IMR-90 (cell line): ENCODE data around the gene BRDT. TPM values are rescaled to one million over a fixed set of nuclear protein-coding genes. Genes with fewer than 3 reads are reported as not detected.

Source experiments
- ATAC-seq: fragments of 200-7000 bp; cut with Tn5 transposase; 2 replicates; pipeline ENCODE4 v1.9.1; 2020; ENCODE audit warnings: low read depth, mild to moderate bottlenecking, moderate library complexity
- BruUV-seq: library from RNA; stranded (reverse); fragments of 400-500 nt; replicated peaks from 2 replicates; lab custom pipeline; 2021; lab: Mats Ljungman, UMichigan
- CTCF ChIA-PET: fragments of 300-600 bp; formaldehyde crosslinking; extraction: SDS; loops from one replicate; lab custom pipeline; 2021; ENCODE audit warnings: antibody characterized with exemption; lab: Yijun Ruan, JAX
- POLR2A ChIA-PET: fragments of 300-600 bp; sonication (Branson Sonifier 250); formaldehyde crosslinking; loops from one replicate; lab custom pipeline; 2022; ENCODE audit warnings: antibody characterized with exemption; ENCODE audit not compliant: unreplicated experiment; lab: Charles Lee
- DNase-seq: peaks from one replicate; pipeline ENCODE4 v3.0.0; 2013
- H2AFZ ChIP-seq: replicated peaks from 2 replicates; pipeline ENCODE3; 2013; ENCODE audit warnings: low read length, mild to moderate bottlenecking; ENCODE audit not compliant: poor library complexity
- H2AK5ac ChIP-seq: 2 replicates; pipeline ENCODE4 v1.6.1; 2013; ENCODE audit warnings: low read depth, low read length, inconsistent platforms
- H2AK9ac ChIP-seq: replicated peaks from 2 replicates; pipeline ENCODE3; 2013; ENCODE audit warnings: mild to moderate bottlenecking, low read depth, low read length, moderate library complexity; ENCODE audit not compliant: poor library complexity
- H2BK120ac ChIP-seq: 2 replicates; pipeline ENCODE4 v1.6.1; 2013; ENCODE audit warnings: low read depth, low read length, inconsistent platforms
- H2BK15ac ChIP-seq: 3 replicates; pipeline ENCODE4 v1.6.1; 2013; ENCODE audit warnings: low read depth, low read length, inconsistent platforms
- H2BK20ac ChIP-seq: 2 replicates; pipeline ENCODE4 v1.6.1; 2013; ENCODE audit warnings: low read depth, mild to moderate bottlenecking, inconsistent platforms, low read length, moderate library complexity
- H2BK5ac ChIP-seq: 2 replicates; pipeline ENCODE4 v1.6.1; 2013; ENCODE audit warnings: mild to moderate bottlenecking, low read depth, low read length, inconsistent platforms; ENCODE audit not compliant: poor library complexity, severe bottlenecking
- H3K14ac ChIP-seq: replicated peaks from 2 replicates; pipeline ENCODE4 v1.6.1; 2013; ENCODE audit warnings: low read depth, low read length, inconsistent platforms
- H3K18ac ChIP-seq: 2 replicates; pipeline ENCODE4 v1.6.1; 2013; ENCODE audit warnings: low read depth, low read length, control low read depth
- H3K23ac ChIP-seq: 2 replicates; pipeline ENCODE4 v1.6.1; 2013; ENCODE audit warnings: low read depth, low read length, inconsistent platforms
- H3K27ac ChIP-seq: 2 replicates; pipeline ENCODE4 v1.5.1; 2013; ENCODE audit warnings: mild to moderate bottlenecking, control low read depth, low read length; ENCODE audit not compliant: insufficient read depth
- H3K27me3 ChIP-seq: 2 replicates; pipeline ENCODE4 v1.6.1; 2013; ENCODE audit warnings: low read length; ENCODE audit not compliant: control insufficient read depth, insufficient read depth
- H3K36me3 ChIP-seq: 2 replicates; pipeline ENCODE4 v1.6.1; 2013; ENCODE audit warnings: low read length, mixed read lengths; ENCODE audit not compliant: control insufficient read depth, insufficient read depth
- H3K4ac ChIP-seq: 2 replicates; pipeline ENCODE4 v1.6.1; 2013; ENCODE audit warnings: low read depth, low read length, inconsistent platforms
- H3K4me1 ChIP-seq: 2 replicates; pipeline ENCODE4 v1.6.1; 2013; ENCODE audit warnings: low read length, mixed read lengths; ENCODE audit not compliant: control insufficient read depth, insufficient read depth
- H3K4me2 ChIP-seq: 2 replicates; pipeline ENCODE4 v1.6.1; 2013; ENCODE audit warnings: low read depth, mild to moderate bottlenecking, control low read depth, low read length, moderate library complexity
- H3K4me3 ChIP-seq: 2 replicates; pipeline ENCODE4 v1.5.1; 2013; ENCODE audit warnings: low read depth, mild to moderate bottlenecking, control low read depth, low read length, moderate library complexity; ENCODE audit not compliant: insufficient read depth
- H3K56ac ChIP-seq: 2 replicates; pipeline ENCODE4 v1.6.1; 2013; ENCODE audit warnings: low read length, inconsistent platforms; ENCODE audit not compliant: insufficient read depth; ENCODE audit errors: extremely low read depth
- H3K79me1 ChIP-seq, 2 experiments: 2 replicates each; pipeline ENCODE4 v1.6.1; 2013; ENCODE audit warnings: low read length in 2 of 2, inconsistent platforms in 1 of 2, low read depth in 1 of 2
- H3K9ac ChIP-seq: 2 replicates; pipeline ENCODE4 v1.6.1; 2013; ENCODE audit warnings: low read depth, low read length, control low read depth
- H3K9me1 ChIP-seq: 2 replicates; pipeline ENCODE4 v1.6.1; 2013; ENCODE audit warnings: low read length, inconsistent platforms; ENCODE audit not compliant: insufficient read depth
- H3K9me3 ChIP-seq: 2 replicates; pipeline ENCODE4 v1.6.1; 2013; ENCODE audit warnings: low read length; ENCODE audit not compliant: control insufficient read depth, insufficient read depth
- H4K20me1 ChIP-seq: 2 replicates; pipeline ENCODE4 v1.6.1; 2013; ENCODE audit warnings: low read length, inconsistent platforms; ENCODE audit not compliant: insufficient read depth
- H4K5ac ChIP-seq: 2 replicates; pipeline ENCODE4 v1.6.1; 2013; ENCODE audit warnings: mild to moderate bottlenecking, low read depth, low read length, control low read depth
- H4K8ac ChIP-seq, 2 experiments: 2 replicates each; pipeline ENCODE4 v1.6.1; 2013; ENCODE audit warnings: low read depth in 2 of 2, low read length in 2 of 2, control low read depth in 1 of 2, inconsistent platforms in 1 of 2
- H4K91ac ChIP-seq: 2 replicates; pipeline ENCODE4 v1.6.1; 2013; ENCODE audit warnings: low read depth, low read length, inconsistent platforms; ENCODE audit not compliant: insufficient read depth
- MXI1 ChIP-seq: IDR thresholded peaks from 2 replicates; pipeline ENCODE4 v1.6.1; 2012; ENCODE audit warnings: low read depth, mild to moderate bottlenecking, low read length, moderate library complexity, borderline replicate concordance
- RFX5 ChIP-seq: IDR thresholded peaks from 2 replicates; pipeline ENCODE4 v1.8.0; 2012; ENCODE audit warnings: low read depth, mild to moderate bottlenecking, low read length, moderate library complexity
- SMC3 ChIP-seq: fragments of 150-350 bp; IDR thresholded peaks from 2 replicates; pipeline ENCODE4 v1.6.1; 2016; ENCODE audit warnings: low read depth, mild to moderate bottlenecking, antibody characterized with exemption, low read length, moderate library complexity
- WGBS, 2 experiments: methylation state at CpG; one replicate each; pipeline versions ENCODE4 v1.1.5 to v1.1.7; 2013; ENCODE audit warnings: missing lambda C conversion rate in 2 of 2; ENCODE audit not compliant: insufficient read length in 1 of 2; ENCODE audit errors: extremely low coverage in 2 of 2; 5-methylcytosine and 5-hydroxymethylcytosine counted together
- dilution Hi-C: fragments of 300-500 bp; cut with HindIII; formaldehyde crosslinking; loops from one replicate; pipeline ENCODE4 v1.14.3; 2018; ENCODE audit warnings: low sequenced_read_pairs; ENCODE audit not compliant: unreplicated experiment
- in situ Hi-C: fragments of 300-500 bp; cut with MboI; formaldehyde crosslinking; loops from 3 replicates; pipeline ENCODE4 v1.14.3; 2019; ENCODE audit warnings: low sequenced_read_pairs, inconsistent platforms, mixed read lengths
- intact Hi-C: fragments of 100-400 bp; cut with micrococcal nuclease; formaldehyde crosslinking; loops from 2 replicates; pipeline ENCODE4 v1.10.0; 2022
- polyA plus RNA-seq, 3 experiments: library from polyadenylated mRNA; depleted of rRNA; stranded (reverse); fragments of >200 nt; gene quantifications; 2 replicates each; pipeline ENCODE4 v1.2.3, GENCODE V29; 2012; ENCODE audit warnings: low replicate concordance in 1 of 3
- total RNA-seq: library from RNA; depleted of rRNA; stranded (reverse); fragments of >200 nt; gene quantifications from 2 replicates; pipeline ENCODE4 v1.2.3, GENCODE V29; 2012

BRDT gene
- total and polyA plus RNA-seq, 2 of the 4 experiments (the other 2 are of a cell fraction) = not detected

GRCh38 chr1:91916811-91917460 lies 32.3 kb upstream of the BRDT start:
- Histone ChIP-seq H4K20me1 (no peaks in the 10 kb centered on the region), H4K8ac (no peak overlapping the region), H2AFZ (no peak overlapping the region), H3K56ac (no peak overlapping the region), H3K4me2 (no peak overlapping the region), H4K5ac (no peak overlapping the region), H3K4ac (no peak overlapping the region), H3K79me1 (no peaks in the 10 kb centered on the region), H2AK5ac (no peak overlapping the region), H2BK20ac (no peak overlapping the region), H3K9ac (no peak overlapping the region), H2AK9ac (no peak overlapping the region), H2BK5ac (no peak overlapping the region), H3K9me3 (no peaks in the 10 kb centered on the region), H3K18ac (no peak overlapping the region), H3K27ac (no peak overlapping the region), H3K4me1 (no peaks in the 10 kb centered on the region), H3K23ac (no peak overlapping the region), H3K27me3 (no peaks in the 10 kb centered on the region), H3K36me3 (no peaks in the 10 kb centered on the region), H3K4me3 (no peak overlapping the region), H3K9me1 (no peaks in the 10 kb centered on the region), H2BK15ac (no peak overlapping the region), H3K14ac (no peak overlapping the region), H4K91ac (no peak overlapping the region), H2BK120ac (no peak overlapping the region)
- DNase-seq (no peak), ATAC-seq (no peak)
- intact Hi-C loops (no loop called here), in situ Hi-C loops (no loop called here), dilution Hi-C loops (no loop called here)
- no TSS peak for BruUV-seq
- ChIA-PET CTCF (no interaction called here), POLR2A (no interaction called here)
- WGBS, 2 experiments = 33% methylated on average over 1 of the region's 5 CpGs; no CpG with 5 or more reads in 1 of the 2 experiments
- TF ChIP-seq SMC3 = no peak
- TF ChIP-seq MXI1 = no peak
- TF ChIP-seq RFX5 = no peak
